GM12872 (cell line): ENCODE results near the gene LCE1E.

ENCODE experiments used
- CTCF ChIP-seq: IDR thresholded peaks from 3 replicates; pipeline ENCODE4 v1.5.1; 2011; ENCODE audit warnings: low read depth, mild to moderate bottlenecking, low read length, moderate library complexity; ENCODE audit not compliant: insufficient read depth

Gene LCE1E

GRCh38 chr1:152786077-152786476 is at the start of gene LCE1E:
Gene LCE1E, plus strand, starts transcription at chr1:152786257. Its CDS starts 1,043 bp downstream, at chr1:152787300.
- TF ChIP-seq CTCF = no peak

- TF ChIP-seq CTCF = no peak
These were observed 48.1 kb upstream of the LCE1E start for GRCh38 chr1:152737997-152738396.

- TF ChIP-seq CTCF = no peak
These were observed 46.2 kb upstream of the LCE1E start for GRCh38 chr1:152739841-152740240.

- no peak for TF ChIP-seq CTCF
These were observed 44.4 kb upstream of the LCE1E start for GRCh38 chr1:152741656-152742055.

GRCh38 chr1:152743371-152744145 is 42.5 kb upstream of the LCE1E start:
- TF ChIP-seq CTCF = no peak

GRCh38 chr1:152745289-152745704 is 40.8 kb upstream of the LCE1E start:
- TF ChIP-seq CTCF = no peak

GRCh38 chr1:152745765-152746444 is 40.2 kb upstream of the LCE1E start:
- TF ChIP-seq CTCF = no peak
